Right lobe of liver (tissue), 4 donors: ENCODE results near the gene SRCIN1.
"Not testable (repeated sequence)": the region's sequence is repeated elsewhere in the genome, so short reads cannot be mapped to it uniquely, and the experiment has no call there.

Experiments
- POLR2A ChIP-seq: fragments of 450-650 bp; IDR thresholded peaks from one replicate; pipeline ENCODE4 v1.6.1; 2017; ENCODE audit warnings: antibody characterized with exemption, mild to moderate bottlenecking
- TF ChIP-seq, protein P1 (sequence below), 4 donors: fragments of 200-600 bp in 3 of 4; fragments of 450-650 bp in 1 of 4; IDR thresholded peaks; one replicate each; pipeline versions ENCODE4 v1.5.1 to v1.8.0; 2016 to 2022; ENCODE audit warnings: antibody characterized with exemption in 4 of 4, mild to moderate bottlenecking in 2 of 4
- donor health status: DM: no; HTN: no; CAD: no.
- donor health status: DM: no; HTN: no; CAD: no.
- donor health status: DM: no; HTN: yes; CAD: no.

DNA sequence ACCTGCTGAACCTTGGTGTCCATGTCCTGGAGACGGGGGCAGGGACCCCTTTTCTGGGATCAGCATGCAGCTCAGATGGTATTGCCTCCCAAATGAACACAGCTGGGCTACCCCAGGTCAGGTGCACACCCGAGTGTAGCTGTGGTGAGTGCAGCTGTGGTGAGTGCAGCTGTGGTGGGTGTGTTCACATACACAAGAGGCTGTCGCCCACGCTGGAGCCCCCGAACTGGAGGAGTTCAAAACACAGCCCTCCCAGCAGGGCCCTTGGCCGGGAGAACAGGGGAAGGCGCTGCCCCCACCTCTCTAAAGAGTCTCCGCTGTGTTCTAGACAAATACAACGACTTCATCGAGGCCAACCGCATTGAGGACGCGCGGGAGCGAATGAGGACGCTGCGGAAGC is 116.0 kb downstream of the SRCIN1 start:
- TF ChIP-seq POLR2A: not testable (repeated sequence)
- TF ChIP-seq, protein P1, sequence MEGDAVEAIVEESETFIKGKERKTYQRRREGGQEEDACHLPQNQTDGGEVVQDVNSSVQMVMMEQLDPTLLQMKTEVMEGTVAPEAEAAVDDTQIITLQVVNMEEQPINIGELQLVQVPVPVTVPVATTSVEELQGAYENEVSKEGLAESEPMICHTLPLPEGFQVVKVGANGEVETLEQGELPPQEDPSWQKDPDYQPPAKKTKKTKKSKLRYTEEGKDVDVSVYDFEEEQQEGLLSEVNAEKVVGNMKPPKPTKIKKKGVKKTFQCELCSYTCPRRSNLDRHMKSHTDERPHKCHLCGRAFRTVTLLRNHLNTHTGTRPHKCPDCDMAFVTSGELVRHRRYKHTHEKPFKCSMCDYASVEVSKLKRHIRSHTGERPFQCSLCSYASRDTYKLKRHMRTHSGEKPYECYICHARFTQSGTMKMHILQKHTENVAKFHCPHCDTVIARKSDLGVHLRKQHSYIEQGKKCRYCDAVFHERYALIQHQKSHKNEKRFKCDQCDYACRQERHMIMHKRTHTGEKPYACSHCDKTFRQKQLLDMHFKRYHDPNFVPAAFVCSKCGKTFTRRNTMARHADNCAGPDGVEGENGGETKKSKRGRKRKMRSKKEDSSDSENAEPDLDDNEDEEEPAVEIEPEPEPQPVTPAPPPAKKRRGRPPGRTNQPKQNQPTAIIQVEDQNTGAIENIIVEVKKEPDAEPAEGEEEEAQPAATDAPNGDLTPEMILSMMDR (IDR thresholded peaks at IDR 0.05): not testable (repeated sequence)
